Naive thymus-derived CD4-positive, alpha-beta T cell (primary cell): Measurements from ENCODE around the gene SLC25A39. TPM values are rescaled to one million over a fixed set of nuclear protein-coding genes. Genes with fewer than 3 reads are reported as not detected.

Experiments
- ATAC-seq: fragments of 150-1000 bp; cut with Tn5 transposase; 2 replicates; pipeline ENCODE4 v1.10.0; 2021; ENCODE audit warnings: mild to moderate bottlenecking, moderate library complexity
- CTCF ChIA-PET: fragments of 350-600 bp; sonication (Branson Sonifier 250); formaldehyde crosslinking; loops from one replicate; lab custom pipeline; 2021; ENCODE audit warnings: antibody characterized with exemption; lab: Charles Lee
- POLR2A ChIA-PET: fragments of 350-600 bp; sonication (Branson Sonifier 250); formaldehyde crosslinking; loops from one replicate; lab custom pipeline; 2021; ENCODE audit warnings: antibody characterized with exemption, inconsistent platforms; lab: Charles Lee
- DNase-seq, 9 donors: peaks; one replicate each; pipeline versions ENCODE4 v3.0.0 to v3.0.0-alpha.2; 2020 to 2022; ENCODE audit warnings: mixed read lengths in 1 of 9
- H3K27ac ChIP-seq: one replicate; pipeline ENCODE4 v1.7.0; 2013; ENCODE audit warnings: mild to moderate bottlenecking, low read depth, low read length, moderate library complexity
- H3K27me3 ChIP-seq, 2 donors: one replicate each; pipeline ENCODE4 v1.7.0; 2013; ENCODE audit warnings: low read length in 2 of 2, mild to moderate bottlenecking in 2 of 2, moderate library complexity in 2 of 2; ENCODE audit not compliant: control insufficient read depth in 2 of 2, insufficient read depth in 2 of 2
- H3K36me3 ChIP-seq, 3 experiments: 1 replicate in 2 of 3; 2 replicates in 1 of 3; pipeline ENCODE4 v1.7.0; 2013; ENCODE audit warnings: low read length in 3 of 3, mild to moderate bottlenecking in 3 of 3, moderate library complexity in 1 of 3; ENCODE audit not compliant: insufficient read depth in 3 of 3, control insufficient read depth in 2 of 3
- H3K4me1 ChIP-seq, 2 donors: one replicate each; pipeline ENCODE4 v1.7.0; 2013; ENCODE audit warnings: low read length in 2 of 2, mild to moderate bottlenecking in 2 of 2, moderate library complexity in 1 of 2; ENCODE audit not compliant: control insufficient read depth in 2 of 2, insufficient read depth in 2 of 2
- H3K4me3 ChIP-seq: 2 replicates; pipeline ENCODE4 v1.7.0; 2013; ENCODE audit warnings: mild to moderate bottlenecking, low read length
- H3K9me3 ChIP-seq, 3 experiments: 1 replicate in 2 of 3; 2 replicates in 1 of 3; pipeline ENCODE4 v1.7.0; 2013; ENCODE audit warnings: low read length in 3 of 3; ENCODE audit not compliant: control insufficient read depth in 2 of 3
- H3K27ac Mint-ChIP-seq, 9 donors: one replicate each; pipeline ENCODE4 v1.8.0; 2020 to 2022; ENCODE audit warnings: mixed read lengths in 9 of 9, mild to moderate bottlenecking in 8 of 9, moderate library complexity in 5 of 9, inconsistent platforms in 2 of 9
- H3K27me3 Mint-ChIP-seq, 5 donors: one replicate each; pipeline ENCODE4 v1.8.0; 2021 to 2022; ENCODE audit warnings: mixed read lengths in 5 of 5, mild to moderate bottlenecking in 1 of 5
- H3K36me3 Mint-ChIP-seq, 5 donors: one replicate each; pipeline ENCODE4 v1.8.0; 2020 to 2022; ENCODE audit warnings: mixed read lengths in 5 of 5, mild to moderate bottlenecking in 3 of 5, inconsistent platforms in 1 of 5
- H3K4me1 Mint-ChIP-seq, 7 donors: one replicate each; pipeline ENCODE4 v1.8.0; 2020 to 2022; ENCODE audit warnings: mixed read lengths in 7 of 7, mild to moderate bottlenecking in 3 of 7, inconsistent platforms in 1 of 7
- H3K4me3 Mint-ChIP-seq, 10 donors: one replicate each; pipeline ENCODE4 v1.8.0; 2020 to 2022; ENCODE audit warnings: mild to moderate bottlenecking in 10 of 10, mixed read lengths in 10 of 10, moderate library complexity in 6 of 10, inconsistent platforms in 2 of 10
- H3K9me3 Mint-ChIP-seq, 11 donors: one replicate each; pipeline ENCODE4 v1.8.0; 2020 to 2022; ENCODE audit warnings: mixed read lengths in 11 of 11, mild to moderate bottlenecking in 4 of 11, inconsistent platforms in 1 of 11, moderate library complexity in 1 of 11
- intact Hi-C, 2 donors: fragments of 100-400 bp; cut with micrococcal nuclease; formaldehyde crosslinking; loops; one replicate each; pipeline ENCODE4 v1.15.1; 2023
- polyA plus RNA-seq, 2 donors: library from polyadenylated mRNA; unstranded; fragments of 300-500 nt; fragmentation: Illumina TruSeq; gene quantifications; one replicate each; pipeline ENCODE4 v1.2.3, GENCODE V29; 2021
- total RNA-seq, 6 experiments: library from RNA in 5 of 6; stranded (reverse) in 5 of 6; gene quantifications; 1 replicate in 5 of 6; 2 replicates in 1 of 6; pipeline ENCODE4 v1.2.3 and lab custom pipeline; 2021 to 2026

SLC25A39 gene
- total and polyA plus RNA-seq, 7 experiments from 2014 or later: 75.4 to 155 (median 104) TPM

DNA sequence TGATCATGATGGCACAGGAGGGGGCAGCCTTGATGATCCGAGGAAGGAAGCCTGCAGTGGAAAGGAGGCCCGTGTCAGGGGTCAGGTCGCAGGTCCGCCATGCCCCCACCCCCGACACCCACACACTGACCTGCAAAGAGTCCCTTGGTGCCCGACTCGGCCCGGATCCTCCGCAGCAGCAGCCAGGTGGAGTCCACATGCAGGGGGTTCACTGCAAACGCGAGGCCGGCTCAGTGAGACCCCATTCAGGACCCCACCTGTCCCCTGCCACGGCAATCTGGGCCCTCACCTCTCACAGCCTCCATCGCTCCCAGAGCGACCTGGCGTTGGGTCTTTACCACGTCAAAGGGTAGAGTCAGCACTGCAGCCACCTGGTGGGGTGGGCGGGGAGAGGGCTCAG lies 4.6 kb downstream of the SLC25A39 start:
- no peak for ATAC-seq
- ChIA-PET POLR2A (interaction anchor here (1.0 to 1.7 kb wide), 2 partner anchors 10 to 110 kb away, joined by 3 to 7 read pairs; no protein-coding TSS in a partner anchor), CTCF (interaction anchor here (1.7 to 2.1 kb wide), 2 partner anchors 95 to 110 kb away, joined by 3 to 7 read pairs; no protein-coding TSS in a partner anchor)

DNA sequence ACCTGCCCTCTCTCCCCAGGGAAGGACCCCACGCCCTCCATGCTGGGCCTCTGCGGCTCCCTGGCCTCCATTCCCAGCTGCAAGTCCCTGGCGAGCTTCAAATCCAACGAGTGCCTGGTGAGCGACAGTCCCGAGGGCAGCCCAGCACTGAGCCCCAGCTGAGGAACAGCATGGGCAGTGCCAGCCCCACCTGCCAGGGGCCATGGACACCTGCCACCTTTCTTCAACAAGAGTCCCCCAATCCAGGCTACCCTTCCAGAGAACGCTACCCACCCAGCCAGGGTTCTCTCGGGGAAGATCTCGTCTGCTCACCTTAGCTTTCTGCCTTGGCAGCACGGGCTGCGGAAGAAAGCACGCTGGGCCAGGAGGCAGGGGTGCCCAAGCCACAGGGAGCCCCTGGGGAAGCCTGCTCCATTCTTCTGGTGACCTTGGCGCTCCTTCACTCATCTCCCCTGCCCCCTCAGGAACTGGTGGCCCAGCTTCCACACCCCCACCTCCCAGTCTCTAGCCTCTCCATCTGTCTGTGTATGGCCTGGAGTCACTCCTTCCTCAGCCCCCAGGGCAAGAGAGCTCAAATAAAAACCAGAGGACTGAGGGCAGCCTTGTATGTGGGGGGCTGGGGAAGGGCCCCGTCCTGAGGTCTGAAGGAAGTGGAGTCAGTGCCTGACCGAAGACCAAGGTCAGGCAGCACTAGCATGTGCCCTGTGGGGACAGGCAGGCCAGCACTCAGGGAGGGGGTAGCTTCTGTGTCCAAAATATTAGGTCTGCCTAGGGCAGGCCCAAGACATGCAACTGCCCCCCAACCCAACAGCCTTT lies 6.3 kb downstream of the SLC25A39 start:
- ATAC-seq: no peak
- peaks cover 10 to 41% (median 21%) of the 10 kb centered on the region in 7 donors for H3K4me1 Mint-ChIP-seq
- H3K9me3 Mint-ChIP-seq: peaks cover 0 to 2% (median 0%) of the 10 kb centered on the region in 11 donors
- H3K9me3 ChIP-seq: no peaks in the 10 kb centered on the region
- peaks cover 3 to 19% (median 5%) of the 10 kb centered on the region in 5 donors for H3K36me3 Mint-ChIP-seq
- intact Hi-C loops: no loop called here
- peaks cover 0 to 21% of the 10 kb centered on the region in 2 donors for H3K27me3 ChIP-seq
- H3K4me1 ChIP-seq: peaks cover 0 to 17% of the 10 kb centered on the region in 2 donors
- H3K4me3 Mint-ChIP-seq: no peak overlapping the region
- H3K36me3 ChIP-seq: peaks cover 0 to 33% (median 0%) of the 10 kb centered on the region in 3 experiments
- H3K27ac Mint-ChIP-seq: no peak overlapping the region
- ChIA-PET CTCF (interaction anchor here (1.0 kb wide), 1 partner anchor 109 kb away, joined by 3 read pairs; no protein-coding TSS in a partner anchor), POLR2A (interaction anchor here (0.9 kb wide), 1 partner anchor 9 kb away, joined by 4 read pairs; no protein-coding TSS in a partner anchor)
- no peak for DNase-seq
- H3K27me3 Mint-ChIP-seq: peaks cover 25 to 34% (median 32%) of the 10 kb centered on the region in 5 donors
- no peak overlapping the region for H3K4me3 ChIP-seq
- no peak overlapping the region for H3K27ac ChIP-seq

More for the DNA sequence above, 4.6 kb downstream of the SLC25A39 start:
- Histone ChIP-seq H3K36me3 (peaks cover 0 to 33% (median 0%) of the 10 kb centered on the region in 3 experiments), H3K27me3 (peaks cover 0 to 15% of the 10 kb centered on the region in 2 donors), H3K4me1 (peaks cover 8 to 20% of the 10 kb centered on the region in 2 donors), H3K4me3 (no peak overlapping the region), H3K27ac (no peak overlapping the region), H3K9me3 (no peaks in the 10 kb centered on the region)
- Mint-ChIP-seq H3K36me3 (peaks cover 0 to 19% (median 5%) of the 10 kb centered on the region in 5 donors), H3K27me3 (peaks cover 18 to 24% (median 23%) of the 10 kb centered on the region in 5 donors), H3K9me3 (peaks cover 0 to 2% (median 0%) of the 10 kb centered on the region in 11 donors), H3K27ac (no peak overlapping the region), H3K4me3 (no peak overlapping the region), H3K4me1 (peaks cover 10 to 41% (median 22%) of the 10 kb centered on the region in 7 donors)
- intact Hi-C loops: loop anchor here in 1 of 2 donors (10.0 kb wide), 1 partner anchor 845 kb away; the partner anchor contains the start of gene HEXIM2
- DNase-seq: no peak

- no peak overlapping the region for H3K27ac ChIP-seq
- no peak for ATAC-seq
- intact Hi-C loops: no loop called here
- Mint-ChIP-seq H3K4me1 (peaks cover 10 to 34% (median 21%) of the 10 kb centered on the region in 7 donors), H3K27me3 (peaks cover 25 to 41% (median 32%) of the 10 kb centered on the region in 5 donors), H3K27ac (no peak overlapping the region), H3K4me3 (peak overlapping the region in 5 of 10 donors; percentile 5 to 65 (median 22)), H3K9me3 (peaks cover 0 to 2% (median 0%) of the 10 kb centered on the region in 11 donors), H3K36me3 (peaks cover 3 to 19% (median 5%) of the 10 kb centered on the region in 5 donors)
- H3K27me3 ChIP-seq: peaks cover 0 to 21% of the 10 kb centered on the region in 2 donors
- peaks cover 0 to 33% (median 0%) of the 10 kb centered on the region in 3 experiments for H3K36me3 ChIP-seq
- ChIA-PET CTCF (interaction anchor here (1.0 kb wide), 1 partner anchor 108 kb away, joined by 3 read pairs; no protein-coding TSS in a partner anchor), POLR2A (interaction anchor here (0.9 to 3.1 kb wide), 3 partner anchors 9 to 97 kb away, joined by 4 to 21 read pairs (median 5); partner anchors contain the start of gene UBTF)
- peaks cover 0 to 17% of the 10 kb centered on the region in 2 donors for H3K4me1 ChIP-seq
- H3K9me3 ChIP-seq: no peaks in the 10 kb centered on the region
- no peak for DNase-seq
- H3K4me3 ChIP-seq: no peak overlapping the region
Observed at GRCh38 chr17:44317545-44317944, 7.1 kb downstream of the SLC25A39 start.

- no peaks in the 10 kb centered on the region for H3K9me3 ChIP-seq
- H3K4me1 ChIP-seq: peaks cover 0 to 17% of the 10 kb centered on the region in 2 donors
- ChIA-PET POLR2A (interaction anchor here (0.7 to 3.1 kb wide), 9 partner anchors 8 to 118 kb away, joined by 3 to 21 read pairs (median 4); partner anchors contain the start of genes RUNDC3A and UBTF), CTCF (interaction anchor here (0.7 to 1.3 kb wide), 3 partner anchors 11 to 38 kb away, joined by 3 to 6 read pairs (median 5); no protein-coding TSS in a partner anchor)
- H3K4me3 ChIP-seq: peak overlapping the region; percentile 30
- peaks cover 0 to 18% (median 0%) of the 10 kb centered on the region in 3 experiments for H3K36me3 ChIP-seq
- H3K27me3 ChIP-seq: peaks cover 0 to 21% of the 10 kb centered on the region in 2 donors
- peaks cover 25 to 46% (median 38%) of the 10 kb centered on the region in 5 donors for H3K27me3 Mint-ChIP-seq
- H3K9me3 Mint-ChIP-seq: peaks cover 0 to 2% (median 0%) of the 10 kb centered on the region in 11 donors
- peaks cover 10 to 22% (median 17%) of the 10 kb centered on the region in 7 donors for H3K4me1 Mint-ChIP-seq
- intact Hi-C loops: no loop called here
- no peak overlapping the region for H3K27ac ChIP-seq
- no peak for ATAC-seq
- DNase-seq: no peak
- peak overlapping the region in 1 of 9 donors; percentile 16 for H3K27ac Mint-ChIP-seq
- H3K4me3 Mint-ChIP-seq: peak overlapping the region; percentile 15 to 87 (median 81)
- H3K36me3 Mint-ChIP-seq: peaks cover 3 to 13% (median 5%) of the 10 kb centered on the region in 5 donors
Observed at GRCh38 chr17:44315760-44316731, 8.6 kb downstream of the SLC25A39 start.

DNA sequence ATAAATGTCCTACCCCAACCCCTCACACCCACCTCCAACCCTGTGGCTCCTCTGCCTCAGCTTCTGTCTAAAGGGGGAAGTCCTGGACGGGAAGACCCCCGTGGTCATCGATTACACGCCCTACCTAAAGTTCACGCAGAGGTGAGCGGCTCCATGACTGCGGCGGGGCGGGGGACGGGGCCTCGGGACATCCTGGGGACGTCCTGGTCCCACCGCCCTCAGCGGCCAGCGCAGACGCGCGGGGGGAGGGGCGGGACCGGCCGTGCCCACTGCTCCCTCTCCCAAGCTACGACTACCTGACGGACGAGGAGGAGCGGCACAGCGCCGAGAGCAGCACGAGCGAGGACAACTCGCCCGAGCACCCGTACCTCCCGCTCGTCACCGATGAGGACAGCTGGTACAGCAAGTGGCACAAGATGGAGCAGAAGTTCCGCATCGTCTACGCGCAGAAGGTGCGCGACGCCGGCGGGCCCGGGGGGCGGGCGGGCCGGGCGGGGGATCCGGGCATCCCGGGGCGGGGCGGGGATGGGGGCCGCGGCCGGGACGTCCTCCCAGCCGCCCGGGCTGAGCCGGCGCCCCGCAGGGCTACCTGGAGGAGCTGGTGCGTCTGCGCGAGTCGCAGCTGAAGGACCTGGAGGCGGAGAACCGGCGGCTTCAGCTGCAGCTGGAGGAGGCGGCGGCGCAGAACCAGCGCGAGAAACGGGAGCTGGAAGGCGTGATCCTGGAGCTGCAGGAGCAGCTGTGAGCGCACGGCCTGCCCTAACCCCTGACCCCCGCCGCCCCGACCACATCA lies 9.6 kb downstream of the SLC25A39 start:
- H3K4me1 Mint-ChIP-seq: peaks cover 11 to 24% (median 18%) of the 10 kb centered on the region in 7 donors
- ChIA-PET CTCF (no interaction called here), POLR2A (interaction anchor here (0.8 to 3.1 kb wide), 6 partner anchors 9 to 105 kb away, joined by 3 to 21 read pairs (median 4); partner anchors contain the start of gene UBTF)
- peaks cover 3 to 12% (median 5%) of the 10 kb centered on the region in 5 donors for H3K36me3 Mint-ChIP-seq
- H3K27ac ChIP-seq: no peak overlapping the region
- peak; percentile 60 for ATAC-seq
- DNase-seq: peak in 5 of 9 donors; percentile 21 to 58 (median 33)
- peaks cover 0 to 17% of the 10 kb centered on the region in 2 donors for H3K4me1 ChIP-seq
- peaks cover 0 to 21% of the 10 kb centered on the region in 2 donors for H3K27me3 ChIP-seq
- H3K4me3 ChIP-seq: peak overlapping the region; percentile 47
- H3K9me3 ChIP-seq: no peaks in the 10 kb centered on the region
- H3K27ac Mint-ChIP-seq: peak overlapping the region in 1 of 9 donors; percentile 16
- H3K4me3 Mint-ChIP-seq: peak overlapping the region; percentile 15 to 87 (median 79)
- peaks cover 25 to 48% (median 38%) of the 10 kb centered on the region in 5 donors for H3K27me3 Mint-ChIP-seq
- H3K36me3 ChIP-seq: peaks cover 0 to 8% (median 0%) of the 10 kb centered on the region in 3 experiments
- H3K9me3 Mint-ChIP-seq: peaks cover 0 to 2% (median 0%) of the 10 kb centered on the region in 11 donors
- intact Hi-C loops: no loop called here
